K562 (cell line): ENCODE results near the gene TXNL4A. TPM values are rescaled to one million over a fixed set of nuclear protein-coding genes. Genes with fewer than 3 reads are reported as not detected.

ENCODE experiments used
- ARID1B ChIP-seq: fragments of 450-650 bp; IDR thresholded peaks from 2 replicates; pipeline ENCODE4 v1.6.1; 2016; ENCODE audit warnings: antibody characterized with exemption, mild to moderate bottlenecking, inconsistent platforms
- ATF7 ChIP-seq: fragments of 450-650 bp; IDR thresholded peaks from 2 replicates; pipeline ENCODE4 v1.7.1; 2014; ENCODE audit warnings: mild to moderate bottlenecking, moderate library complexity
- BCL6 ChIP-seq: fragments of 250-450 bp; sonication (Bioruptor Pico); IDR thresholded peaks from 2 replicates; pipeline ENCODE4 v1.4.0; 2020
- CAMTA2 ChIP-seq: fragments of 250-450 bp; sonication (Bioruptor Pico); conservative IDR thresholded peaks from 2 replicates; pipeline ENCODE4 v1.5.1; 2022
- CCNT2 ChIP-seq: IDR thresholded peaks from 2 replicates; pipeline ENCODE4 v1.6.1; 2011; ENCODE audit warnings: borderline replicate concordance, low read depth, mild to moderate bottlenecking, moderate library complexity, mixed read lengths, low read length; ENCODE audit not compliant: insufficient read length; ENCODE audit errors: extremely low read depth
- DDX20 ChIP-seq: fragments of 450-650 bp; IDR thresholded peaks from 2 replicates; pipeline ENCODE4 v1.6.1; 2016; ENCODE audit warnings: missing genetic modification characterization, low read depth, mild to moderate bottlenecking, missing compliant biosample characterization, moderate library complexity
- GABPB1 ChIP-seq: sonication (generic); formaldehyde crosslinking; IDR thresholded peaks from 2 replicates; pipeline ENCODE4 v1.8.0; 2022; ENCODE audit warnings: mild to moderate bottlenecking, missing genetic modification reagents
- HIVEP1 ChIP-seq: fragments of 250-450 bp; sonication (Bioruptor Pico); IDR thresholded peaks from 2 replicates; pipeline ENCODE4 v1.4.0; 2020; ENCODE audit warnings: mild to moderate bottlenecking
- HMGN3 ChIP-seq: IDR thresholded peaks from 2 replicates; pipeline ENCODE4 v1.6.1; 2011; ENCODE audit warnings: borderline replicate concordance, low read depth, mild to moderate bottlenecking, mixed read lengths, low read length; ENCODE audit not compliant: insufficient read length; ENCODE audit errors: extremely low read depth
- JUND ChIP-seq, 2 experiments: IDR thresholded peaks; 2 replicates in 1 of 2; 3 replicates in 1 of 2; pipeline ENCODE4 v1.6.1; 2011; ENCODE audit warnings: borderline replicate concordance in 2 of 2, low read depth in 2 of 2, low read length in 2 of 2, improper control_type of control experiment in 1 of 2, missing biosample characterization in 1 of 2, missing genetic modification characterization in 1 of 2, missing genetic modification reagents in 1 of 2
- KDM5B ChIP-seq: fragments of 200-600 bp; sonication (generic); IDR thresholded peaks from 2 replicates; pipeline ENCODE4 v1.6.1; 2012; ENCODE audit warnings: low read depth, mild to moderate bottlenecking, moderate library complexity, low read length, control low read depth, inconsistent platforms; ENCODE audit not compliant: insufficient replicate concordance
- MAX ChIP-seq: sonication (generic); formaldehyde crosslinking; IDR thresholded peaks from 2 replicates; pipeline ENCODE4 v1.9.0; 2022; ENCODE audit warnings: mild to moderate bottlenecking, missing genetic modification reagents
- PATZ1 ChIP-seq: fragments of 250-450 bp; sonication (Bioruptor Pico); IDR thresholded peaks from 2 replicates; pipeline ENCODE4 v1.5.0; 2020; ENCODE audit warnings: mild to moderate bottlenecking, borderline replicate concordance
- PHF20 ChIP-seq: fragments of 450-650 bp; IDR thresholded peaks from 2 replicates; pipeline ENCODE4 v1.6.1; 2018; ENCODE audit not compliant: partially characterized antibody
- POLR2AphosphoS5 ChIP-seq: IDR thresholded peaks from 2 replicates; pipeline ENCODE4 v1.6.1; 2011; ENCODE audit warnings: mild to moderate bottlenecking, low read depth, low read length, moderate library complexity; ENCODE audit not compliant: control insufficient read depth, insufficient read depth
- POLR2H ChIP-seq: IDR thresholded peaks from 2 replicates; pipeline ENCODE4 v1.6.1; 2016; ENCODE audit warnings: missing genetic modification characterization, low read depth, mild to moderate bottlenecking, control low read depth, missing compliant biosample characterization, moderate library complexity
- SAP30 ChIP-seq: fragments of 200-600 bp; sonication (generic); IDR thresholded peaks from 2 replicates; pipeline ENCODE4 v1.6.1; 2012; ENCODE audit warnings: borderline replicate concordance, low read depth, mild to moderate bottlenecking, moderate library complexity, low read length, control low read depth, inconsistent platforms; ENCODE audit not compliant: insufficient read depth, poor library complexity, severe bottlenecking
- SMAD1 ChIP-seq: fragments of 150-350 bp; IDR thresholded peaks from 2 replicates; pipeline ENCODE4 v1.6.1; 2014; ENCODE audit warnings: low read length, low read depth; ENCODE audit not compliant: partially characterized antibody
- SUPT5H ChIP-seq: fragments of 450-650 bp; IDR thresholded peaks from 2 replicates; pipeline ENCODE4 v1.6.1; 2016
- TBL1XR1 ChIP-seq, 2 experiments: IDR thresholded peaks; 2 replicates each; pipeline ENCODE4 v1.6.1; 2012; ENCODE audit warnings: improper control_type of control experiment in 2 of 2, low read length in 2 of 2, mild to moderate bottlenecking in 1 of 2
- YY1 ChIP-seq, 3 experiments: IDR thresholded peaks; 2 replicates each; pipeline ENCODE4 v1.6.1; 2011; ENCODE audit warnings: low read length in 2 of 3, mild to moderate bottlenecking in 2 of 3, moderate library complexity in 2 of 3, borderline replicate concordance in 1 of 3, control low read depth in 1 of 3, low read depth in 1 of 3; ENCODE audit not compliant: insufficient read depth in 3 of 3, insufficient replicate concordance in 2 of 3, control insufficient read depth in 1 of 3, insufficient read length in 1 of 3; ENCODE audit errors: extremely low read depth in 1 of 3
- ZFP36 ChIP-seq: fragments of 150-350 bp; IDR thresholded peaks from 2 replicates; pipeline ENCODE4 v1.6.1; 2018; ENCODE audit warnings: low read length, low read depth; ENCODE audit not compliant: partially characterized antibody
- ZNF3 ChIP-seq: fragments of 250-450 bp; sonication (Bioruptor Pico); IDR thresholded peaks from 2 replicates; pipeline ENCODE4 v1.5.0; 2021; ENCODE audit warnings: mild to moderate bottlenecking, moderate library complexity
- ZNF57 ChIP-seq: fragments of 450-650 bp; formaldehyde crosslinking; IDR thresholded peaks from 2 replicates; pipeline ENCODE4 v1.4.0; 2020; ENCODE audit warnings: mild to moderate bottlenecking, moderate library complexity
- ZNF583 ChIP-seq: fragments of 250-450 bp; sonication (Bioruptor Pico); IDR thresholded peaks from 2 replicates; pipeline ENCODE4 v1.4.0; 2020
- ZSCAN29 ChIP-seq: fragments of 450-650 bp; IDR thresholded peaks from 2 replicates; pipeline ENCODE4 v1.6.1; 2017
- polyA plus RNA-seq, 8 experiments: library from polyadenylated mRNA; depleted of rRNA in 4 of 8; stranded (reverse) in 5 of 8; unstranded in 3 of 8; fragments of >200 nt; fragmentation: Nextera tagmentation in 2 of 8; fragmentation: Illumina TruSeq in 1 of 8; extraction: Ambion mirVana in 2 of 8; extraction: Trizol in 1 of 8; gene quantifications; 2 replicates each; pipeline versions ENCODE4 v1.2.1 to v1.2.3, GENCODE V29; 2011 to 2014; ENCODE audit warnings: inconsistent platforms in 1 of 8, missing spikeins in 1 of 8
- total RNA-seq, 7 experiments: library from RNA; depleted of rRNA in 6 of 7; stranded (reverse); fragments of >200 nt in 6 of 7; fragmentation: Illumina TruSeq in 2 of 7; extraction: Trizol in 2 of 7; gene quantifications; 2 replicates each; pipeline versions ENCODE4 v1.2.1 to v1.2.3, GENCODE V29; 2011 to 2021; ENCODE audit warnings: low replicate concordance in 1 of 7

Gene TXNL4A
- total and polyA plus RNA-seq, 9 of the 15 experiments (the other 6 are each of a cell fraction or from before 2014, with no cell fraction given) = 27.0 to 132 (median 87.5) TPM

DNA sequence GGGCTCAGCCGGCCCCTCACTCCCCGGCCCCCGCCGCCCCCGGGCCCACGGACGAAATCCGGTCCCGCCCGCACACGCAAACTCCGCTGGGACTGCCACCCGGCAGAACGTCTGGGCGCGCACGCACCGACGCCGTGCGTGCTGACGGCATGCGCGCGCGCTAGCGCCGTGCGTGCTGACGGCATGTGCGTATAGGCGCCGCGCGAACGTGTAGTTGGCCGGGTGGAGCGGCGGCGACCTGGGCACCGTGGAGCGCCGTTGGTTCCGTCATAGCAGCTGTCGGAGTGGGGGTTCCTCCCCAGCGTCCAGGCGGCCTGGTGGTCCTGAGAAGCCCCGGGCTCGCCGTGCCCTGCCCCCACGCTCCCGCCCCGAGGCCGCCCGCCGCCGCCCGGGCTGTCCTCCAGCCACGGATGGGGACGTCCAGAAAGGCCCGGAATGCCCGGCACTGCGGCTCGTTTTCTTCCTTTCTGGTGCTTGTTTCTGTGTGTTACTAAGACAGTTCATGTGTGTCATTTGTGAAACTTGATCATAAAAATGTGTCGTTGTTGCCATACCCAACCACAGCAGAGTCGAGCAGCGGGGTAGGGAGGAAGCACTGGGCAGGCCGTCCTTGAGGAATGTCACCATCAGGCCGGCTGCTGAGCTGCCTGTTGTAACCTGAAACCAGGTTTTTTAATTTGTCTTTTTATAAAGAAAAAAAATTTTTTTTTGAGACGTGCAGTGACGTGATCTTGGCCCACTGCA, at the start of gene TXNL4A (continued):
- TF ChIP-seq GABPB1 (CRISPR knock-in tag) (peak; percentile 37; the same call in 1 of the 2 replicates), MAX (peak; percentile 76), SMAD1 (peak; percentile 37), YY1 (IDR thresholded peaks at IDR 0.05; ENCODE audit: borderline replicate concordance in 1 of 3, control insufficient read depth in 1 of 3, extremely low read depth in 1 of 3, insufficient read depth in 3 of 3, insufficient read length in 1 of 3, insufficient replicate concordance in 2 of 3, low read depth in 1 of 3, low read length in 2 of 3) (peak in 1 of 3 experiments; percentile 40), PATZ1 (CRISPR knock-in tag) (no peak), JUND (IDR thresholded peaks at IDR 0.05; ENCODE audit: borderline replicate concordance, low read depth, low read length) (peak; percentile 40; the same call in 1 of the 2 replicates), JUND (tag; IDR thresholded peaks at IDR 0.05; ENCODE audit: borderline replicate concordance, low read depth, low read length) (no peak; the same call in 2 of the 3 replicates), PHF20 (peak; percentile 62), SUPT5H (peak; percentile 84), ZNF3 (no peak), ZNF57 (CRISPR knock-in tag) (no peak), DDX20 (tag) (no peak), TBL1XR1 (IDR thresholded peaks at IDR 0.05; ENCODE audit: low read length in 2 of 2) (no peak), CAMTA2 (no peak), BCL6 (CRISPR knock-in tag) (no peak), CCNT2 (peak; percentile 19), POLR2H (tag) (peak; percentile 71), SAP30 (no peak), HMGN3 (peak; percentile 78), ATF7 (peak; percentile 76; the same call in 1 of the 2 replicates), KDM5B (peak; percentile 79), ZNF583 (CRISPR knock-in tag) (no peak), ZFP36 (no peak), HIVEP1 (CRISPR knock-in tag) (no peak), ARID1B (no peak), ZSCAN29 (no peak), POLR2AphosphoS5 (peak; percentile 46; the same call in 1 of the 2 replicates)
